Prostate gland (tissue), 2 donors: Measurements from ENCODE around the gene RASSF5.

Experiments
- CTCF ChIP-seq, 4 experiments: fragments of 200-600 bp in 2 of 4; fragments of 450-650 bp in 2 of 4; sonication (generic) in 2 of 4; IDR thresholded peaks; 1 replicate in 3 of 4; 2 replicates in 1 of 4; pipeline ENCODE4 v1.5.1; 2016 to 2019; ENCODE audit warnings: antibody characterized with exemption in 4 of 4, mild to moderate bottlenecking in 2 of 4, moderate library complexity in 2 of 4
- POLR2A ChIP-seq: fragments of 450-650 bp; IDR thresholded peaks from one replicate; pipeline ENCODE4 v1.6.1; 2016; ENCODE audit warnings: antibody characterized with exemption, mild to moderate bottlenecking
- POLR2AphosphoS5 ChIP-seq: sonication (generic); formaldehyde crosslinking; IDR thresholded peaks from one replicate; pipeline ENCODE4 v1.6.1; 2017; ENCODE audit warnings: antibody characterized with exemption

- TF ChIP-seq CTCF (IDR thresholded peaks at IDR 0.05) (no peak), POLR2A (no peak), POLR2AphosphoS5 (no peak)
Observed at GRCh38 chr1:206493279-206493678, 14.1 kb upstream of the RASSF5 start.
